AG09319 (cell line): ENCODE measurements around the gene HDAC9.

Experiments used
- DNase-seq: peaks from one replicate; pipeline ENCODE4 v3.0.0-alpha.2; 2010; ENCODE audit warnings: low read depth; ENCODE audit errors: extremely low read depth
- CTCF ChIP-seq: IDR thresholded peaks from 2 replicates; pipeline ENCODE4 v1.5.1; 2011; ENCODE audit warnings: low read depth, mild to moderate bottlenecking, inconsistent platforms, low read length, moderate library complexity

The HDAC9 gene

GRCh38 chr7:18997477-18998150 lies 502.1 kb downstream of the HDAC9 start:
- DNase-seq = no peak
- no peak for TF ChIP-seq CTCF

- no peak for TF ChIP-seq CTCF
- DNase-seq = no peak
Observed at GRCh38 chr7:19000410-19000809, 504.9 kb downstream of the HDAC9 start.

GRCh38 chr7:19001854-19002253 lies 506.3 kb downstream of the HDAC9 start:
- no peak for DNase-seq
- TF ChIP-seq CTCF = no peak

- DNase-seq = no peak
- no peak for TF ChIP-seq CTCF
Observed at GRCh38 chr7:19009241-19009935, 513.8 kb downstream of the HDAC9 start.

- no peak for DNase-seq
- TF ChIP-seq CTCF = no peak
Observed at GRCh38 chr7:19009936-19010280, 514.4 kb downstream of the HDAC9 start.

GRCh38 chr7:19011212-19011611 lies 515.7 kb downstream of the HDAC9 start:
- no peak for TF ChIP-seq CTCF
- no peak for DNase-seq

GRCh38 chr7:19015098-19015497 lies 519.5 kb downstream of the HDAC9 start:
- no peak for DNase-seq

More at GRCh38 chr7:19015098-19015497, 519.5 kb downstream of the HDAC9 start:
- no peak for TF ChIP-seq CTCF
